ENCODE measurements around the gene SFRP2. TPM values are rescaled to one million over a fixed set of nuclear protein-coding genes. Genes with fewer than 3 reads are reported as not detected.

Gene SFRP2
- total and polyA plus RNA-seq, 4 donors = 0.08 to 0.09 TPM; not detected in 2

DNA sequence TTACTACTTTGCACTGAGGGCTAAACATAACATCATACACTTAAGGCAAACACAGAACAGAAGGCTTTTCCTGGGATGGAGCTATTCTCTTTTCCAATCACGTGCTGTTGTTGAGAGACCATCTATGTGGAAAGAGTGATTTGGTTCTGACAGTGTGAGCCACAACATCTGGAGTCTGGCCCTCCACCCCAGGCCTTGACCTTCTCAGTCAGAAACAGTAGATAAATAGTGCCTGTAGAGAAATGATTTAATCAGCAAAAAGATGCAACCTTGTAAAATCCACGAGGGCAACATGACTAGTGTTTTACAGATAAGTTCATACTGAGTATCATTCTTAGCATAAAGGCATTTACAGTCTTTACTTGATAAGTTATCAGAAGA lies 10.8 kb upstream of the SFRP2 start:
- WGBS = 35% methylated on average over 2 of the region's 2 CpGs
- no peak for TF ChIP-seq GABPA (IDR thresholded peaks at IDR 0.05 in 1 of 2, conservative IDR thresholded peaks at IDR 0.05 in 1 of 2)
- no peak for DNase-seq (ENCODE audit: low spot score)
- Histone ChIP-seq H3K4me3 (ENCODE audit: low read depth in 1 of 3, low read length in 3 of 3) (no peak overlapping the region), H3K9ac (ENCODE audit: low read depth in 1 of 2, low read length in 2 of 2) (no peak overlapping the region), H3K9me3 (ENCODE audit: control insufficient read depth in 4 of 4, low read length in 3 of 4) (no peaks in the 10 kb centered on the region), H3K27me3 (ENCODE audit: control insufficient read depth in 4 of 4, insufficient read depth in 4 of 4, low read length in 3 of 4) (peaks cover 0 to 10% (median 0%) of the 10 kb centered on the region in 4 donors), H3K4me1 (ENCODE audit: control insufficient read depth in 4 of 4, insufficient read depth in 4 of 4, low read length in 3 of 4) (no peaks in the 10 kb centered on the region), H3K27ac (ENCODE audit: low read depth in 1 of 2, low read length in 2 of 2) (no peak overlapping the region), H3K36me3 (ENCODE audit: control insufficient read depth in 4 of 4, insufficient read depth in 3 of 4, low read depth in 1 of 4, low read length in 3 of 4) (no peaks in the 10 kb centered on the region)

DNA sequence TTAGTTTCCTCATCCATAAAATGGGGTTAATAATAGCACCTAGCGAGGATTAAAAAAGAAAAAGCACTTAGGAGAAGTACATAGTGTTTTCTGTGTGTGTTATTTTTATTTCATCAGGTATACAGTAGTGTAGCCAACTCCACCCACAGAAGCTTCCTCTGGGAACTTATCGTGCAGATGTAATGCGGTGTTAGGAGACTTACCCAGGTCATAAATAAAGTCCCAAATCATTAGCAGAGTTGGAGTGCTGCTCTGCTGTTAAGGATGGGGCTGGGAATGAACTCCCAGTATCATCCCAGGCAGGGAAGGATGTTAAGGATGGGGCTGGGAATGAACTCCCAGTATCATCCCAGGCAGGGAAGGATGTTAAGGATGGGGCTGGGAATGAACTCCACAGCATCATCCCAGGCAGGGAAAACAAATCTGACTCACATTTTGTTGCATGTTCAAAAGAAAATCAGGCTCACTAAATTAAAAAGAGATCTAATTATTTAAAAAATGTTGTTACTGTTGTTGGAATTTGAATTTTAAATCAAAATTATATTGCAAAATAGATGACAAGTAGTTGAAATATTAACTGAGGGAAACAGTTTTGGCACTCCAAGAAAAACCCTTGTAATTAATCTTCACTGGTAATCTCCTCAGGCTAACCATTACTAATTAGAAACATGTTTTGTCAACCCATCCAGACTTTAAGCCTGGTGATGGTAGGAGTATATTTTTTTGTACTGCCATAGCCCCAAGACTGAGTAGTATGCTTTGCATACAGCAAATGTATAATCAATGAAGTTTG lies 10.2 kb upstream of the SFRP2 start:
- no peaks in the 10 kb centered on the region for H3K4me1 ChIP-seq (ENCODE audit: control insufficient read depth in 4 of 4, insufficient read depth in 4 of 4, low read length in 3 of 4)
- peaks cover 0 to 10% (median 0%) of the 10 kb centered on the region in 4 donors for H3K27me3 ChIP-seq (ENCODE audit: control insufficient read depth in 4 of 4, insufficient read depth in 4 of 4, low read length in 3 of 4)
- TF ChIP-seq, protein P1, sequence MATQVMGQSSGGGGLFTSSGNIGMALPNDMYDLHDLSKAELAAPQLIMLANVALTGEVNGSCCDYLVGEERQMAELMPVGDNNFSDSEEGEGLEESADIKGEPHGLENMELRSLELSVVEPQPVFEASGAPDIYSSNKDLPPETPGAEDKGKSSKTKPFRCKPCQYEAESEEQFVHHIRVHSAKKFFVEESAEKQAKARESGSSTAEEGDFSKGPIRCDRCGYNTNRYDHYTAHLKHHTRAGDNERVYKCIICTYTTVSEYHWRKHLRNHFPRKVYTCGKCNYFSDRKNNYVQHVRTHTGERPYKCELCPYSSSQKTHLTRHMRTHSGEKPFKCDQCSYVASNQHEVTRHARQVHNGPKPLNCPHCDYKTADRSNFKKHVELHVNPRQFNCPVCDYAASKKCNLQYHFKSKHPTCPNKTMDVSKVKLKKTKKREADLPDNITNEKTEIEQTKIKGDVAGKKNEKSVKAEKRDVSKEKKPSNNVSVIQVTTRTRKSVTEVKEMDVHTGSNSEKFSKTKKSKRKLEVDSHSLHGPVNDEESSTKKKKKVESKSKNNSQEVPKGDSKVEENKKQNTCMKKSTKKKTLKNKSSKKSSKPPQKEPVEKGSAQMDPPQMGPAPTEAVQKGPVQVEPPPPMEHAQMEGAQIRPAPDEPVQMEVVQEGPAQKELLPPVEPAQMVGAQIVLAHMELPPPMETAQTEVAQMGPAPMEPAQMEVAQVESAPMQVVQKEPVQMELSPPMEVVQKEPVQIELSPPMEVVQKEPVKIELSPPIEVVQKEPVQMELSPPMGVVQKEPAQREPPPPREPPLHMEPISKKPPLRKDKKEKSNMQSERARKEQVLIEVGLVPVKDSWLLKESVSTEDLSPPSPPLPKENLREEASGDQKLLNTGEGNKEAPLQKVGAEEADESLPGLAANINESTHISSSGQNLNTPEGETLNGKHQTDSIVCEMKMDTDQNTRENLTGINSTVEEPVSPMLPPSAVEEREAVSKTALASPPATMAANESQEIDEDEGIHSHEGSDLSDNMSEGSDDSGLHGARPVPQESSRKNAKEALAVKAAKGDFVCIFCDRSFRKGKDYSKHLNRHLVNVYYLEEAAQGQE (IDR thresholded peaks at IDR 0.05) = no peak
- no peak for TF ChIP-seq SP1 (IDR thresholded peaks at IDR 0.05)
- H3K9ac ChIP-seq (ENCODE audit: low read depth in 1 of 2, low read length in 2 of 2) = no peak overlapping the region
- 75% methylated on average over 3 of the region's 3 CpGs for WGBS
- no peaks in the 10 kb centered on the region for H3K36me3 ChIP-seq (ENCODE audit: control insufficient read depth in 4 of 4, insufficient read depth in 3 of 4, low read depth in 1 of 4, low read length in 3 of 4)
- DNase-seq (ENCODE audit: low spot score) = no peak
- no peaks in the 10 kb centered on the region for H3K9me3 ChIP-seq (ENCODE audit: control insufficient read depth in 4 of 4, low read length in 3 of 4)
- no peak overlapping the region for H3K27ac ChIP-seq (ENCODE audit: low read depth in 1 of 2, low read length in 2 of 2)
- no peak overlapping the region for H3K4me3 ChIP-seq (ENCODE audit: low read depth in 1 of 3, low read length in 3 of 3)

DNA sequence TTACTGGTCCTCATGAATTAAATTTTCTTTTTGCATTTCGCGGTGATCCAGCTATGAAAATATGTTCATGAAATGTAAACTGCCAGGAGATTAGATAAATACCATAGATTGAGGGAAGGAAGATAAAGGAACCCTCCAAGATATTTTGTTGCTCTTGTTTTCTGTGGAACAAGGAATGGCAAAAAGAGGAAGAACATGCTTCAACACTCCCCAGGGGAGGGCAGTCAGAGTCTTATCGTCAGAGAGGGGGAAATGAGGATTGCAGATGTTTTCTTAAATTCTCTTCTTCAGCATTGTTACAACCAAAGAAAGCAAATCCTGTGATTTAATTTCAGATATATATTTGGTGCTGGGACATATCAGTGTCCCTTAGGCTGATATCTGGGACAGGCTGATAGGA lies 9.5 kb upstream of the SFRP2 start:
- no peak overlapping the region for H3K4me3 ChIP-seq (ENCODE audit: low read depth in 1 of 3, low read length in 3 of 3)
- no peaks in the 10 kb centered on the region for H3K9me3 ChIP-seq (ENCODE audit: control insufficient read depth in 4 of 4, low read length in 3 of 4)
- 57% methylated on average over 3 of the region's 3 CpGs for WGBS
- H3K4me1 ChIP-seq (ENCODE audit: control insufficient read depth in 4 of 4, insufficient read depth in 4 of 4, low read length in 3 of 4) = no peaks in the 10 kb centered on the region
- peaks cover 0 to 7% (median 0%) of the 10 kb centered on the region in 4 donors for H3K27me3 ChIP-seq (ENCODE audit: control insufficient read depth in 4 of 4, insufficient read depth in 4 of 4, low read length in 3 of 4)
- no peak overlapping the region for H3K27ac ChIP-seq (ENCODE audit: low read depth in 1 of 2, low read length in 2 of 2)
- H3K9ac ChIP-seq (ENCODE audit: low read depth in 1 of 2, low read length in 2 of 2) = no peak overlapping the region
- H3K36me3 ChIP-seq (ENCODE audit: control insufficient read depth in 4 of 4, insufficient read depth in 3 of 4, low read depth in 1 of 4, low read length in 3 of 4) = no peaks in the 10 kb centered on the region
- DNase-seq (ENCODE audit: low spot score) = no peak
- TF ChIP-seq TAF1 (conservative IDR thresholded peaks at IDR 0.05) = no peak
- no peak for TF ChIP-seq NR2F2 (IDR thresholded peaks at IDR 0.05)
- TF ChIP-seq, protein P2, sequence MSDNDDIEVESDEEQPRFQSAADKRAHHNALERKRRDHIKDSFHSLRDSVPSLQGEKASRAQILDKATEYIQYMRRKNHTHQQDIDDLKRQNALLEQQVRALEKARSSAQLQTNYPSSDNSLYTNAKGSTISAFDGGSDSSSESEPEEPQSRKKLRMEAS (IDR thresholded peaks at IDR 0.05) = no peak
- no peak for TF ChIP-seq FOXA1 (IDR thresholded peaks at IDR 0.05)
- TF ChIP-seq RXRA (IDR thresholded peaks at IDR 0.05) = no peak
- TF ChIP-seq, protein P3, sequence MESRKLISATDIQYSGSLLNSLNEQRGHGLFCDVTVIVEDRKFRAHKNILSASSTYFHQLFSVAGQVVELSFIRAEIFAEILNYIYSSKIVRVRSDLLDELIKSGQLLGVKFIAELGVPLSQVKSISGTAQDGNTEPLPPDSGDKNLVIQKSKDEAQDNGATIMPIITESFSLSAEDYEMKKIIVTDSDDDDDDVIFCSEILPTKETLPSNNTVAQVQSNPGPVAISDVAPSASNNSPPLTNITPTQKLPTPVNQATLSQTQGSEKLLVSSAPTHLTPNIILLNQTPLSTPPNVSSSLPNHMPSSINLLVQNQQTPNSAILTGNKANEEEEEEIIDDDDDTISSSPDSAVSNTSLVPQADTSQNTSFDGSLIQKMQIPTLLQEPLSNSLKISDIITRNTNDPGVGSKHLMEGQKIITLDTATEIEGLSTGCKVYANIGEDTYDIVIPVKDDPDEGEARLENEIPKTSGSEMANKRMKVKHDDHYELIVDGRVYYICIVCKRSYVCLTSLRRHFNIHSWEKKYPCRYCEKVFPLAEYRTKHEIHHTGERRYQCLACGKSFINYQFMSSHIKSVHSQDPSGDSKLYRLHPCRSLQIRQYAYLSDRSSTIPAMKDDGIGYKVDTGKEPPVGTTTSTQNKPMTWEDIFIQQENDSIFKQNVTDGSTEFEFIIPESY (IDR thresholded peaks at IDR 0.05) = no peak
- TF ChIP-seq, protein P4, sequence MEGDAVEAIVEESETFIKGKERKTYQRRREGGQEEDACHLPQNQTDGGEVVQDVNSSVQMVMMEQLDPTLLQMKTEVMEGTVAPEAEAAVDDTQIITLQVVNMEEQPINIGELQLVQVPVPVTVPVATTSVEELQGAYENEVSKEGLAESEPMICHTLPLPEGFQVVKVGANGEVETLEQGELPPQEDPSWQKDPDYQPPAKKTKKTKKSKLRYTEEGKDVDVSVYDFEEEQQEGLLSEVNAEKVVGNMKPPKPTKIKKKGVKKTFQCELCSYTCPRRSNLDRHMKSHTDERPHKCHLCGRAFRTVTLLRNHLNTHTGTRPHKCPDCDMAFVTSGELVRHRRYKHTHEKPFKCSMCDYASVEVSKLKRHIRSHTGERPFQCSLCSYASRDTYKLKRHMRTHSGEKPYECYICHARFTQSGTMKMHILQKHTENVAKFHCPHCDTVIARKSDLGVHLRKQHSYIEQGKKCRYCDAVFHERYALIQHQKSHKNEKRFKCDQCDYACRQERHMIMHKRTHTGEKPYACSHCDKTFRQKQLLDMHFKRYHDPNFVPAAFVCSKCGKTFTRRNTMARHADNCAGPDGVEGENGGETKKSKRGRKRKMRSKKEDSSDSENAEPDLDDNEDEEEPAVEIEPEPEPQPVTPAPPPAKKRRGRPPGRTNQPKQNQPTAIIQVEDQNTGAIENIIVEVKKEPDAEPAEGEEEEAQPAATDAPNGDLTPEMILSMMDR (IDR thresholded peaks at IDR 0.05; ENCODE audit: low read depth, low read length, missing input control) = no peak
- TF ChIP-seq FOXA2 (IDR thresholded peaks at IDR 0.05) = no peak
- TF ChIP-seq SP1 (IDR thresholded peaks at IDR 0.05) = no peak
- no peak for TF ChIP-seq YY1 (IDR thresholded peaks at IDR 0.05)
